ENCODE data around the gene ASTN1. TPM values are rescaled to one million over a fixed set of nuclear protein-coding genes. Genes with fewer than 3 reads are reported as not detected.

ASTN1 gene
- total RNA-seq, 2 experiments from 2014 or later, result not detected

GRCh38 chr1:176944606-176945005, 219.9 kb downstream of the ASTN1 start:
- DNase-seq, result no peak
- peaks cover 8% of the 10 kb centered on the region for H3K9me3 Mint-ChIP-seq
- H3K36me3 Mint-ChIP-seq (ENCODE audit: low read depth), result no peaks in the 10 kb centered on the region
- no peak overlapping the region for H3K27ac Mint-ChIP-seq
- H3K4me1 Mint-ChIP-seq (ENCODE audit: low read depth), result no peaks in the 10 kb centered on the region
- no peak overlapping the region for H3K4me3 Mint-ChIP-seq
- intact Hi-C loops (cut with micrococcal nuclease), result no loop called here
- peaks cover 10% of the 10 kb centered on the region for H3K27me3 Mint-ChIP-seq (ENCODE audit: low read depth)
- CTCF ChIA-PET, result interaction anchor here (0.6 kb wide), 1 partner anchor 254 kb away, joined by 3 read pairs; no protein-coding TSS in a partner anchor

DNA sequence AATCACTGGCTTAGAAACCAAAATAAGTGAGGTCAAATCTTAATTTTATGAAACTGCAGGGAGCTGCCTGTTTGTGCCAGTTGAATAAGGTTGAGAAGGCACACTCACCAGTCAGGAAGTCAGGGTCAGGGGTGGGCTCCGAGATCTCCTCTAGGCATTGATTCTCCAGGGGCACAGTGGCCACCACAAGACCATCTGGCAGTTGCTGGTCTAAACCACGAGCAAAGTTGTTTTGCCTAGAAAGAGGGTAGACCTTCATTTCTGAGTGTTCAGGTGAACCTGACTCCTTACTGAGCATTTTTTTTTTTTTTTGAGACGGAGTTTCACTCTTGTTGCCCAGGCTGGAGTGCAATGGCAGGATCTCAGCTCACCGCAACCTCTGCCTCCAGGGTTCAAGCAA, 220.7 kb downstream of the ASTN1 start:
- Mint-ChIP-seq H3K9me3 (peaks cover 9% of the 10 kb centered on the region), H3K27me3 (ENCODE audit: low read depth) (peaks cover 4% of the 10 kb centered on the region), H3K27ac (no peak overlapping the region), H3K4me1 (ENCODE audit: low read depth) (no peaks in the 10 kb centered on the region), H3K36me3 (ENCODE audit: low read depth) (no peaks in the 10 kb centered on the region), H3K4me3 (no peak overlapping the region)
- CTCF ChIA-PET, result no interaction called here
- intact Hi-C loops (cut with micrococcal nuclease), result no loop called here
- DNase-seq, result no peak

DNA sequence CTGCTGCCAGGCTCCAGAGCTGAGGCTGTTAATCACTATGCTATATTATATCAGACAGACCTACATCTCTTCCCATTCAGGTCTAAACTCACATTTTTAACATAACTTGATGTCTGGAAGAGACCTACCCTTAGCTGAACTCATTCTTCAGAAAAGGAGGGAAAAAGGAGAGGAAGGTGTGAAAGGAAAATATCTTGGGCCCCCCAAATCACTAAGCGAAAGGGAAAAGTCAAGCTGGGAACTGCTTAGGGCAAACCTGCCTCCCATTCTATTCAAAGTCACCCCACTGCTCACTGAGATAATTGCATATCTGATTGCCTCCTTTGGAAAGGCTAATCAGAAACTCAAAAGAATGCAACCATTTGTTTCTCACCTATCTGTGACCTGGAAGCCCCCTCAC, 222.2 kb downstream of the ASTN1 start:
- Mint-ChIP-seq H3K27ac (no peak overlapping the region), H3K36me3 (ENCODE audit: low read depth) (no peaks in the 10 kb centered on the region), H3K9me3 (peaks cover 9% of the 10 kb centered on the region), H3K4me1 (ENCODE audit: low read depth) (no peaks in the 10 kb centered on the region), H3K27me3 (ENCODE audit: low read depth) (peaks cover 4% of the 10 kb centered on the region), H3K4me3 (no peak overlapping the region)
- DNase-seq, result no peak
- CTCF ChIA-PET, result no interaction called here
- intact Hi-C loops (cut with micrococcal nuclease), result no loop called here

- H3K4me1 Mint-ChIP-seq (ENCODE audit: low read depth), result no peaks in the 10 kb centered on the region
- intact Hi-C loops (cut with micrococcal nuclease), result no loop called here
- DNase-seq, result no peak
- no peaks in the 10 kb centered on the region for H3K36me3 Mint-ChIP-seq (ENCODE audit: low read depth)
- H3K27ac Mint-ChIP-seq, result no peak overlapping the region
- H3K27me3 Mint-ChIP-seq (ENCODE audit: low read depth), result peaks cover 2% of the 10 kb centered on the region
- H3K4me3 Mint-ChIP-seq, result no peak overlapping the region
- CTCF ChIA-PET, result no interaction called here
- H3K9me3 Mint-ChIP-seq, result peaks cover 9% of the 10 kb centered on the region
Observed at GRCh38 chr1:176939993-176940392, 224.5 kb downstream of the ASTN1 start.

- DNase-seq, result no peak
- no peaks in the 10 kb centered on the region for H3K4me1 Mint-ChIP-seq (ENCODE audit: low read depth)
- intact Hi-C loops (cut with micrococcal nuclease), result no loop called here
Observed at GRCh38 chr1:176938375-176938774, 226.1 kb downstream of the ASTN1 start.

DNA sequence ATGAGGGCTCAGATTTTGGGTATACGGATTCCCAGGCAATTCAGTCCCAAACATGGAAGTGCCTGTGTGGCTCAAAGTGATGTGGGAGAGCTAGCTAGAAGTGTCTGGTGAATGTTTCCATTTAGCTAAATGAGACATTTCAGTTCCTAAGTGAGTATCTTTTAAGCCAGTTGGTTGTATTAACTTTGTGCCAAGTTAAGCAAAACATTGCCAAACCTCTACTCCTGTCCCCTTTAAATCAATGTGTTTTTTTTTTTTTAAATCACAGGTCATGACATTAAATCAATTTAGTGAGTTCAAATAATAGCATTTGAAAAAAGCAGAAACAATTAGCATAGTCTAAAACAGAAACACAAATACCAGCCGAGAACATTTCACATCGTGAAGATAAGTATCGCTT, 230.1 kb downstream of the ASTN1 start:
- CTCF ChIA-PET, result no interaction called here
- Mint-ChIP-seq H3K4me3 (no peak overlapping the region), H3K36me3 (ENCODE audit: low read depth) (no peaks in the 10 kb centered on the region), H3K27ac (no peak overlapping the region), H3K4me1 (ENCODE audit: low read depth) (no peaks in the 10 kb centered on the region), H3K27me3 (ENCODE audit: low read depth) (no peaks in the 10 kb centered on the region), H3K9me3 (peaks cover 3% of the 10 kb centered on the region)
- no peak for DNase-seq
- intact Hi-C loops (cut with micrococcal nuclease), result no loop called here

More at GRCh38 chr1:176938375-176938774, 226.1 kb downstream of the ASTN1 start:
- Mint-ChIP-seq H3K36me3 (ENCODE audit: low read depth) (no peaks in the 10 kb centered on the region), H3K9me3 (peaks cover 9% of the 10 kb centered on the region), H3K27me3 (ENCODE audit: low read depth) (peaks cover under 1% of the 10 kb centered on the region), H3K27ac (no peak overlapping the region), H3K4me3 (no peak overlapping the region)
- CTCF ChIA-PET, result no interaction called here

- Mint-ChIP-seq H3K4me3 (no peak overlapping the region), H3K27me3 (ENCODE audit: low read depth) (no peaks in the 10 kb centered on the region), H3K9me3 (no peaks in the 10 kb centered on the region), H3K36me3 (ENCODE audit: low read depth) (no peaks in the 10 kb centered on the region), H3K4me1 (ENCODE audit: low read depth) (no peaks in the 10 kb centered on the region), H3K27ac (no peak overlapping the region)
- CTCF ChIA-PET, result no interaction called here
- DNase-seq, result no peak
- intact Hi-C loops (cut with micrococcal nuclease), result no loop called here
Observed at GRCh38 chr1:176932114-176933104, 232.1 kb downstream of the ASTN1 start.

- Mint-ChIP-seq H3K4me3 (no peak overlapping the region), H3K27me3 (ENCODE audit: low read depth) (no peaks in the 10 kb centered on the region), H3K27ac (no peak overlapping the region), H3K9me3 (no peaks in the 10 kb centered on the region), H3K4me1 (ENCODE audit: low read depth) (no peaks in the 10 kb centered on the region), H3K36me3 (ENCODE audit: low read depth) (no peaks in the 10 kb centered on the region)
- no peak for DNase-seq
- intact Hi-C loops (cut with micrococcal nuclease), result no loop called here
- CTCF ChIA-PET, result no interaction called here
Observed at GRCh38 chr1:176931526-176931925, 233.0 kb downstream of the ASTN1 start.

DNA sequence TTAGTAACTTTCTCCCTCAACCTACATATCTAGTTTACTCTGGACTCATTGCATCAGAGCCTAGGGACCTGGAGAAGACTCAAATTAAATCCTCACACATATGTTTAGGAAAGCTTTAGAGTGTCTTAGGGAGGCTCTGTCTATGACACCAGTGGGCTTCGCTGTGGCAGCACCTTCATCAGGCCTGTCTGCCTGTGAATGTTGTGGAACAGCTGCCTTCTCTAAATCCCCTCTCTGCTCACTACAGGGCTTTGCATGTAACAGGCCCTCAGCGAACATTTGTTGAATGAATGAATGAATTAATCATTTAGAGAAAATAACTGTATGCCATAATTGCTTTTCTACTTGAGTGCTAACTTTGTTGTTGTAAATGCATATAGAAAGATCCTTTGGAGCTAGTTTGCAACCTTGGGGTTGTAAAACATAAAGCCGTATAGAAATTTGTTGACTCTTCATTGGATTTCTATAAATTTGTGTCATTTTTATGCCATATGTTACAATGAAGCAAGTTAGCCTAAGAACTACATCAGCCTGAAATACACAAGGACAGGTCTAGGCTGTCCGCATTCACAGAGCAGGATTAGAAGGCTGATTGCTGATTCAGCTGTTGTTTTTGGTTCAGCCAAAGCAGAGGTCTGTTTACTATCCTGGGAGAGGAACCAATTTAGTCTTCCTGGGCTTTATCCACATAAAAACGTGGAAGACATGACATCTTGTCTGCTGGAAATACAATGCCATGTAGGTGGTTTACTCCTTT, 238.0 kb downstream of the ASTN1 start:
- no peaks in the 10 kb centered on the region for H3K9me3 Mint-ChIP-seq
- no peak for DNase-seq
- CTCF ChIA-PET, result no interaction called here
- no peaks in the 10 kb centered on the region for H3K36me3 Mint-ChIP-seq (ENCODE audit: low read depth)
- H3K4me1 Mint-ChIP-seq (ENCODE audit: low read depth), result no peaks in the 10 kb centered on the region
- intact Hi-C loops (cut with micrococcal nuclease), result no loop called here
- H3K27ac Mint-ChIP-seq, result no peak overlapping the region
- no peak overlapping the region for H3K4me3 Mint-ChIP-seq
- H3K27me3 Mint-ChIP-seq (ENCODE audit: low read depth), result peaks cover 4% of the 10 kb centered on the region

GRCh38 chr1:176925223-176925622, 239.3 kb downstream of the ASTN1 start:
- H3K27me3 Mint-ChIP-seq (ENCODE audit: low read depth), result peaks cover 4% of the 10 kb centered on the region
- H3K9me3 Mint-ChIP-seq, result no peaks in the 10 kb centered on the region
- CTCF ChIA-PET, result no interaction called here
- DNase-seq, result no peak
- H3K36me3 Mint-ChIP-seq (ENCODE audit: low read depth), result no peaks in the 10 kb centered on the region
- no peak overlapping the region for H3K27ac Mint-ChIP-seq
- H3K4me1 Mint-ChIP-seq (ENCODE audit: low read depth), result no peaks in the 10 kb centered on the region
- H3K4me3 Mint-ChIP-seq, result no peak overlapping the region
- intact Hi-C loops (cut with micrococcal nuclease), result no loop called here

DNA sequence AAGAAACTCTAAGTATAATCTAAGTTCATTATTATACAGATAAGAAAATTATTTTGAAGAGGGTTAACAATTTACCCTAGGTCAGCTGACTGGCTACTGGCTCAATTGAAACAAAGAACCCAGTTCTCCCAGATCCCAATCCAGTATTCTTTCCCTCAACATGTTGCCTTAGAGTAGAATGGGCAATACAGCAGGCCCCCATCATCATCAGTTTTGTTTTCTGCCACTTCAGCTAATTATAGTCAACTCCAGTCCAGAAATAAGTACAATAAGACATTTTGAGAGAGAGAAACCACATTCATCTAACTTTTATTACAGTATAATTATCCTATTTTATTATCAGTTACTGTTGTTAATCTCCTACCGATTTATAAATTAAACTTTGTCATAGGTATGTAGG, 241.2 kb downstream of the ASTN1 start:
- Mint-ChIP-seq H3K4me3 (no peak overlapping the region), H3K4me1 (ENCODE audit: low read depth) (no peaks in the 10 kb centered on the region), H3K27me3 (ENCODE audit: low read depth) (peaks cover 10% of the 10 kb centered on the region), H3K36me3 (ENCODE audit: low read depth) (no peaks in the 10 kb centered on the region), H3K27ac (no peak overlapping the region), H3K9me3 (no peaks in the 10 kb centered on the region)
- CTCF ChIA-PET, result no interaction called here
- no peak for DNase-seq
- intact Hi-C loops (cut with micrococcal nuclease), result no loop called here

DNA sequence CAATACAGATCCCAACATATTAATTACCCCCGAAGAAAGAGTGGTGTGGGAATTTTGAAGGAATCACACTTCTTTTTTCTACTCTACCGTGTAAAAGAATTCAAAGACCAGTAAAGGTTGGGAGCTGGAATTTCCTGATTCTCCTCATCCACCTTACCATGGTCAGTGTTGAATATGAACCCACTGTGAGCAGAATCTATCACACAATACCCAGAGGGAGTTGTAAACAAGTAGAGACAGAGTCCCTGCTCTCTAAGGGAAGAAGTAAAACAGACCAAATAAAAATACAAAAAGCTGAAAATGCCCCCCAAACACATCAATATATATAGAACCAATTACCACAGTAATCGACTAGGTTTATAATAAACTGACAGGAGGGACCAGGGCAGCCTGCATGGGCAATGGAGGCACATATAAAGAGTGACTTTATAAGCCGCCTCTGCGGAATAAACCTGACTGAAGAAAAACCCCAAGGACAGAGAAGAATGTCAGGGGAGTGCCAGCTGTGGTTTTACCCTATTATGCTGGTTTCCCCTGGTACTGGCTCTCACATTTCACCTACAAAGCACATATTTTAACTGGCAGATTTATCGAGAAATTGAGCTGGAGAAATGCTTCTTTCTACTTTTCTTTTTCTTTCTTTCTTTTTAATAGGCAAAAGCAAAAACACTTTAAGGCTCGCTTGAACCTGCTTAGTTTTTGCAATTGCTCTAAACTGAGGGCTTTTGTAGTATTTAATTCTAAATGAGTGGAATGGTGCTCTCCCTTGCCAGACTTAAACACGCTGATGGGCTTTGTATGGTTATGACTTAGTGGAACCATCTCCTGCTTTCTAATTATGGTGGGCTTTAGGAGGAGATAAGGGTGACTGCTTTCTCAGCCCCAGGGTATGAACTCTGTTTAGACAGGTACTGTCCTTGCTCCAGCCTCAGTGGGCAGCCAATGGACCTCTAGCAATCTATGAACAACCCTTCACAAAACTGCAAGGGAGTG, 244.8 kb downstream of the ASTN1 start:
- Mint-ChIP-seq H3K27me3 (ENCODE audit: low read depth) (peaks cover 10% of the 10 kb centered on the region), H3K4me1 (ENCODE audit: low read depth) (no peaks in the 10 kb centered on the region), H3K4me3 (no peak overlapping the region), H3K27ac (no peak overlapping the region), H3K9me3 (no peaks in the 10 kb centered on the region), H3K36me3 (ENCODE audit: low read depth) (no peaks in the 10 kb centered on the region)
- CTCF ChIA-PET, result no interaction called here
- DNase-seq, result no peak
- intact Hi-C loops (cut with micrococcal nuclease), result no loop called here
